GM18502 (cell line): ENCODE measurements around the gene SYTL3.

Source experiments
- ATAC-seq: cut with Tn5 transposase; IDR thresholded peaks from one replicate; pipeline ENCODE4 v1.9.1; 2021; ENCODE audit warnings: mild to moderate bottlenecking; ENCODE audit not compliant: unreplicated experiment, poor library complexity

SYTL3 gene

DNA sequence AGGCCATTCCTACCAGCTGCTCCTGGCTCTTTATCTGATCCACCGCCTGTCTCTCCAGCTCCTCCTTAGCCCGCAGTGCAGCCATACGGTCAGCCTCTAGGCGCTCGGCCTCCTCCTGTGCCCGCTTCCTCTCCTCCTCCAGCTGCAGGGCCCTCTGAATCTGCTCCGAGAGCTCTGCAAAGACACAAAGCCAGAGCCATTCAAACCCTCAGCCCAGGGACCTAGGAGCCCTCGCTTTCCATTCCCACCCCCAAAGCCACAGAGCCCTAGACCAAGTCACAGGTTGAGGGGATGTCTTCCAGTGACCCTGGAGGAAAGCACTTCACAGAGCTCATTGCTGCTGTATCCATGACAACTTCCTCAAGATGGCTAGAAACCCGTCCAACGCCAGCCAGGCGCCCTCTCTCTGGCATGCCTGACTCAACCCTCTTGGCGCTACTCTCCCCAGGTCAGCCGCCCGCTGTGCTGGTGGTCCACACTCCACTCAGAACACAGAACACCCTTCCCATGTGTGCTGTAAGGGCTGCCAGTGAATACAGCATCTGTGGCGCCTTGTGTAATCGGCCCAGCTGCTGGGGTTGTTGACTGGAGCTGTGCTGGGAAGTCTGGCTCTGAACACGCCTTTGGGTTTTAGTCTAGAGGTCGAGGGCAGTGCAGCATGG is 120.0 kb downstream of the SYTL3 start:
- no peak for ATAC-seq

DNA sequence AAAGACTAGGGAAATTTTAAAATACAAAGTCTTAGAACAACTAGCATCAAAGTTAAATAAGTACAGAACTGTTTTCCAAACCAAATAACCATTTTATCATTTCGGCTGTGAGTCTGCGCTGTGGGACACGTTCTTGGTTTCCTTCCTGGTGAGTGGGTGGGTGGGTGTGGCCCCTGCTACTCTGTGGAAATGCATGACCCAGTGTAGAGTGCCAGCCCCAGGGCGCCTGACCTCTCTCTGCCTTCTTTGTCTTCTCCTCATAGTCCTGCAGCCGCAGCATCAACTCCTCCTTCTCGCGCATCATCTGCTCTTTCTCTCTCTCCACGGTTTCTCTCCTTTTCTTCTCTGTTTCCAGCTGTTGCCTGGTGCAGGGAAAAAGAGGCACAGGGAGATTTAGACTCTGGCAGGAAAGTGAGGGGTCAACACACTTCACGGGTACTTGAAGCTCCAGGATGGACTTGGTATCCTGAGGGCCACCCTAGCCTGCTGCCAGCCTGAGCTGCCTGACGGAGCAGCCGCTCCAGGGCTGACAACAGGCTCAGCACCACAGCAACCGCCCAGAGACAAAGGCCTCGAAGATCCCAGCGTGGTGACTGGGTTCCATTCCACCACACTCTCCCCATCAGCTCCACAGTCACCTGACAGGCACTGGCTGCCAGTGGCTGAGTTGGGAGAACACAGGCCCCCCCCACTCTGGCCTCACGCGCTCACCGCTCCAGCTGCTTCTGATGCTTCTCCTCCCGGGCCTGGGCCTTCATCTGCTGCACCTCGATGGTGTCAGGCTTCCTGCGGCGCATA is 120.9 kb downstream of the SYTL3 start:
- ATAC-seq: no peak

DNA sequence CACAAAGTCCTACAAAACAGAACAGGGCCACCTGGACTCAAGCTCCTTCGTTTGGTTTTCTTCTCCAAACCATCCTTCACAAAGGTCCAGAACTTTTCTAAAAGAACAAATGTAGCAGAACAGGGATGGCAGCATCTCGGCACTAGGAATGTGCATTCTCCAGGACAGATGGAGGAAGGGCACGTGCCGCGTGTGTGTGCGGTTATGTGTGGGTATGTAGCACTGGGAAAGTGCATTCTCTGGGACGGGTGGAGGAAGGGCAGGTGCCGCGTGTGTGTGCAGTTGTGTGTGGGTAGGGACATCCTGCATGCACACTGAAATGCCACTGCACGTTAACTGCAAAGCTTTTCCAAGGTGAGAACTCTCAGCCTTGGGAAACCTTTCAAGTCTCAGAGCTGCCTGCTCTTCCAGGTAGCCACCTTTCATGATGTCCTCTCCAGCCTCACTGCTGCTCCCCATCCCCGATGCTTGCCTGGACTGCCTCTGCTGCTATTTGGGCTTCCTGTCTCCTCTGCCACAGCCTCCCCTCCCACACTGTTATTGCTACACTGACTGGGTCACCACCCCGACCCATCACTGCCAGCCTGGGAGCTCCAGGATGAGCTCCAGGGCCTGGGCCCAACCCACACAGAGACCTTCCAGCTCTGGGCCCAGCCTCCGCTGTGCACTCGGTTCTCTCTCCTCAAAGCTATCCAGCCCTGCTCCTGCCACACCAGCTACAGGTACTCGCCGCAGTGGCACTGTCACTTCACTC is 121.7 kb downstream of the SYTL3 start:
- ATAC-seq: no peak

DNA sequence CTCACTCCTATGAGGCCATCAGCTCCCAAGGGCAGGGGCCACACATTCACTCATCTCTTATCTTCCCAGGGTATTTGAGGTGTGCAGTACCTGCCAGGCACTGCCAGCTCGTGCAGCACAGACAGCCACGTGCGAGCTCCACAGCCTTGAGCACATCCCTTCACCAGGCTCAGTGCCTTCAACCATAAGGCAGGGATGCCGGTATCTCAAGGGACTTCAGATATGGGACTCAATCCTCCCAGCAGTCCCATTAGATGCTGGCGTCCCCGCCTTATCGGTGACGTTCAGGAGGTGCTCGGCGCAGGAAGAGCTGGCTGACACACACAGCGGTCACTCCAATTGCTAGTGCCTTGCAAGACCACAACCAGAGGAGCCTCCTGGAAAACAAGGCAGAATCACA is 122.3 kb downstream of the SYTL3 start:
- no peak for ATAC-seq

DNA sequence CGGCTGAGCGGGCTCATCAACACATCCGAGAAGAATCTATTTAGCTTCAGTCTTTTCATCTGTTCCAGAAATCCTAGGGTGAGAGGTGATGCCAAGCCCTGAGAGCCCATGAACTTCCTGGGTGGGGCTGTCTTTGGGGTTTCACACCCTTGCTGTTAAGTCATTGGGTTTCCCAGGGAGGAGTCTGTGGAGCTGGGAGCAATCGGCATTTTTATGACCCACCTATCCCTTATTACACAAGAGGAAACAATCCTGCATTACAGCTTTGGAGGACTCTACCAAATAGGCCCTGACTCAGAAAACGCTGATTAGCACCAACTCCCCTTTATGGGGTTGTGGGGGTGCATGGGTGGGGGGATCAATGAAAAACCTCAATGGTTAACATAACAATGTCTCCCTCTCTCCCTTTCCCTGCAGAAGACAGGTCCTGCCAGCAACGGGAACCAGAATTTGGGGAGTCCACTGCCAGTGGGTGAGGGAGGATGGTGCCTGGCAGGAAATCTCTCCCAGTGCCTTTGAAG is 123.1 kb downstream of the SYTL3 start:
- no peak for ATAC-seq

DNA sequence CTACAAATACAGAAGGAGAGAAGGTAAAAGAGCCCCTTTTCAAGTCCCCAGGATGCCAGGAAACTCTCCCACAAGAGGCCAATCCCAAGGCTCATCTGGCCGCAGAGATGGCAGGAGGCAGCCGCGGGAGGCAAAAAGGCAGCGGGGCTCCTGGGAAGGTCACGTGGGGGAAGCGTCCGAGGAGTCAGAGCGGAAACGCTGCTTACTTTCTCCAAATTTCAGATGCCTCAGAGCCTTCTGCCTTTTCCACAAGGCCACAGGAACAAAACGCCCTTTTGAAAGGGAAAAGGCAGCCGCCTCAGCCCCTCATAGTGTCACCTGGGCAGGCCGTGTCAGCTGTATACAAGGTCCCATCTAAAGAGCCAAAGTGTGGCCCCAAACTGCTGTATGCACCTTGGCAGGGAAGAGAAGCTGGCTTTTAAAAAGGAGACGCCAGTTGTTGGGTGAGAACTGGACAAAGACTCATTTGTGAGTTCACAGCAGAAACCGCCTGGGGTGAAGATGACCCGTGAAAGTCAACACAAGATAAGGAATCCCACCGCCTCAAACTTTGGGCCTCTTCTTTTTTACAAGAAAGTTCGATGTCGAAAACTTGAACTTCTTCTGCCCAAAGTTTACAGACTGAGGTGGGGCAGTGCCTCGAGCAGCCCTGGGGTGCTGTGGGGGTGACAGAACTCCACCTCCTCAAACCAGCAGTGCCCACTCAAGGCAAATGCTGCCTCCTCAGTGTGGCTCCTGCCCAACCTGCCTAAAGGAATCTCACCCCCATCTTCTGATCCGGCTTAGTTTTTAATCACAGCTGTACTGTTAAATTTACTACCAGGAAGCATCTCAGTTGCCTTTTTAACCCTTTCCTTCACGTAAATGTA is 124.0 kb downstream of the SYTL3 start:
- no peak for ATAC-seq

DNA sequence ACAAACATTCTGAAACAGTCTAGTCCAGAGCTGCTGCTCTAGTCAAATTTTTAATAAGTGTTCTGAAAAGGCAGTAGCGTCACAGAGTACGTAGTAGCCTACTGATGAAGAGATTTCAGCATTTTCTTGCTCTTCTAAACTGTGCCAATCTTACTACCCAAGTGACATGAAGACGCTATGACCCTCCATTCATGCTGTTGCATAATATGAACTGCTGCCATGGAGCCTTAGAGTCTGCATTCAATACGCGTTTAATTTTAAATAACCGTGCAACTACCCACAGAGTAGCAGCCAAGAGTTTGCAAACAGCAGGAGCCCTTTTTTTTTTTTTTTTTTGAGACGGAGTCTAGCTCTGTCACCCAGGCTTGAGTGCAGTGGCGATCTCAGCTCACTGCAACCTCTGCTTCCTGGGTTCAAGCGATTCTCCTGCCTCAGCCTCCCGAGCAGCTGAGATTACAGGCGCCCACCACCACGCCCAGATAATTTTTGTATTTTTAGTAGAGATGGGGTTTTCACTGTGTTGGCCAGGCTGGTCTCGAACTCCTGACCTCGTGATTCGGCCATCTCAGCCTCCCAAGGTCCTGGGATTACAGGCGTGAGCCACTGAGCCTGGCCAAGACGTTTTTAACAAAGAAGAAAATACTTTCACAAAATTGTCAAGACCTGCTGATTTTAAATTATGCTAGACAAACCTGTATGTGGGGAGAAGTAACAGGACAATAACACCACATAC is 125.0 kb downstream of the SYTL3 start:
- no peak for ATAC-seq

DNA sequence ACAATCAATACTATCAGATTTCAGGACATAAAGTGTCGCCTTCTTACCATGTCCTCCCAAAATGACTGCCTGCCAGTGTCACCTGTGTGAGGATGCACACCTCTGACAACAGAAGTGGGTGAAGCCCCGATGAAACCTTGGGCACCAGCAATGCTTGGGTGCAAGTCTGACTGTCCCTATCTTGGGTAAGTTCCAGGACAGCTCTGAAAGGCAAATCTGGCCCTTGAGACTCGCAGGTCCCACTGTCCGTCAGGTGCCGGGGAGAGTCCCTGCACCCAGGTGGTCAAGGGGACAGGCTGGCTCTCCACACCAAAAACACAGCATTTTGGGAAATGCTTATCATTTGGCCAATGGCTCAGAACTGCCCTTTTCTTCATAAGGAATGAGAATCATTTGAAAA is 126.0 kb downstream of the SYTL3 start:
- no peak for ATAC-seq

DNA sequence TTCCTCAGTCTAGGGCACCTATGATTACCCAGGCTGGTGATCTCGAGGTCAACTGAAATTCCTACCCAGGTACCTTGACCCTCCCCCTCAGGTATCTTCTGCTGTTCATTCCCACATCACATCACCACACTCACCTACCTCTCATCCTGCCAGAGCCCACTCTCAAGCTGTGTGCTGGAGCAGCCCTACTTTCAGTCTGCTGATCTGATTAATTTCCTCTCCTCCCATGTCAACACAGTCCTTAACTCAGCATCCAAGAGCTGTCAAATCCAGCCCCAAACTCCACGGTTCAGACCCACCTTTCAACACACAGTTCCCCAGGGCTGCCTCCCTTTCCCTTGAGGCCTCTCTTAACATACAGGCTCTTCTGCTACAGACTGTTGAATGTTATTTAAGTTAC is 126.9 kb downstream of the SYTL3 start:
- no peak for ATAC-seq

DNA sequence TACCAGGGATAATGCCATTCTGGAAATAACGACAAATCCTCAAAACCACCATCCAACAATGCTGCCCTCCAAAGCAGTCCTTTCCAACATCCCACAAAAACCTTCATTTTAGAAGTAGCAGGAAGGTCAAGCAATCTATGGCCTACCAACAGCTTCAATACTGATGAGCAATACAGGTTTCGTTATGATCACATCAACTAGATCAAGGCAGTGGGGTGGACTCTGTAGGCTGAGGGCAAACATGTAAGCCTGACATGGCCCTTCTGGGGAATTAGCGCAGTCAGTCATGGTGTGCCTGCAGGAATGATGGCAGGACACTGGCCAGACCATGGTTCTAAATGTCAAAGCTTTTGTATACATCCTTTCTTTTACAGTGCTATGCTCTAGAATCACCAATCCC is 127.7 kb downstream of the SYTL3 start:
- ATAC-seq: no peak

DNA sequence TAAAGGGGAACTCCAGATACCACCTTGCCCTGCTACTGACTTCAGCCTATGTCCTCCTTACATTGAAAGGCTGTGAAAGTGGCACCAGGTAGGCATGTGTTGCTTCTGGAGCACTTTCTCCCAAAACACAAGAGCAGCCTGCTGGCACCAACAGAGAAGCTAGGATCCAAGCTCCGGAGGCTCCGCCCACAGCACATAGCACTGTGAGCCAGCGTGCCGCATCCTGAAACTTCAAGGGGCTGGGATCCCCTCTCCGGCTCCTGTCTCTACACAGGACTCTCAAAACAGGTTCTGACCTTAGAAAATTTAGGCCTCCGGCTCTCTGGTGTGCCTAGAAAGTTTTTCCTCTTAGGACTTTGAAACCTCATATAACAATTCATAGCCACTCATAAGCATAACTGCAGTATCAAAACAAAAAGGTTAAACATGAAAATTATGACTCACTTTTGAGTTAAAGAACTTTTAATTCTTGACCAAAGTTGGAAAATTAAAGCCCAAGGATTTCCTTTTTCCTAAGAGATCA is 128.2 kb downstream of the SYTL3 start:
- ATAC-seq: no peak

DNA sequence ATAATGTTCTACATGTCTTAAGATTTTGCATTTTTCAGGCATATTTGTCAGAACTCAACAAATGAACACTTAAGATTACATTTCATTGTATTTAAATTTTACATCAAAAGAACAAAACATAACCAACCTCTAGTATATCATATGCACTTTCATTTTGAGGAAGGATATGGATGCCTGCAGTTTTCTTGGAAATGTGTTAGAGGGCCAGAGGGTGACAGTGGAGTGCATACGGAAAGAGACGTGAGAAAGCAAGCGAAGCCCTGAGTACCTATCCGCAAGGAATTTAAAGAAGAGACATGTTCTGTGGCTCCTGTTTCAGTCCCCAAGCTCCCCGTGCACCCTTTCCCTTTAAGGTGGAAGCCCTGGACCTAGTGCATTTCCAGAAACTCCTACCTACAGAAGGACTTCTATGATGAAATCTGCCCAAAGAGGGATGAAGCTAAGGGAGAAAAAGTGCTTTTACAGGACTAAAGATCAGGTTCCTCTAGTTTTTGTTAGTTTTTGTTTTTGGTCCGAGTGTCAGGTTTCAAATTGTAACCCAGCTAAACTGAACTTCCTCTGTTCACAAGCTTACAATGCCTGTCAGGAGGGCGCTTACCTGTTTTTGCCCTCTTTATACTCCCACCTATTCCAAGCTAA is 130.5 kb downstream of the SYTL3 start:
- no peak for ATAC-seq

DNA sequence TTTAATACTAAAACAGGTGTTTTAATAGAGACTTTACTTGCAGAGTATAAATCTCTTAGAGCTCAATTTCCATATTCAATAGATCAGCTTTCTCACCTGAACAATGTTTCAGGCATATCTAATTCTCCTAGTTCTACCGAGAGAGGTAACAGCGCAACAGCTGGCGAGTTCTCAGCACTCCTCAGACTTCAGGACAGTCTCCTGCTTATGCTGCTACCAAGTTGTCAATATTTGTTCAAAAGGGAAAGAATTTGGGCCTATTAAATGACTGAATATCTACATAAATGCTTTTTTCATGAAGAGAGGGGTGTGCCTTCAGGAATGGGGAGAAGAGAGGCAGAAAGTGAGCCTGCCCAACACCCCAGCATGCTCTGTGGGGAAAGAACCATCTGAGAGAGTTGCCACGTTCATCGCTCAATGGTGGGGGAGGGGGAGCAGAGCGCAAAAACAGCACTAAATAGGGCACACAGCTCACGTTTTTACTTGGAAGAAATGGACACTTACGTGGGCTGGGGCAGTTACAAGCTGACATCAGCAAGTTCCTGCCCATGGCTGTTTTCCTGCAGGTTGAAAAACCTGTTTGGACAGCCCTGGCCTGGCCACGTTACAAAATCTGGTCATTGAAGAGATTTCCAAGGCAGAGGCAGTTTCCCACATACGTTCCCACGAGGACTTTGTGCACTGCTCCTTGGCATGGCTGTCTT is 131.3 kb downstream of the SYTL3 start:
- ATAC-seq: no peak

DNA sequence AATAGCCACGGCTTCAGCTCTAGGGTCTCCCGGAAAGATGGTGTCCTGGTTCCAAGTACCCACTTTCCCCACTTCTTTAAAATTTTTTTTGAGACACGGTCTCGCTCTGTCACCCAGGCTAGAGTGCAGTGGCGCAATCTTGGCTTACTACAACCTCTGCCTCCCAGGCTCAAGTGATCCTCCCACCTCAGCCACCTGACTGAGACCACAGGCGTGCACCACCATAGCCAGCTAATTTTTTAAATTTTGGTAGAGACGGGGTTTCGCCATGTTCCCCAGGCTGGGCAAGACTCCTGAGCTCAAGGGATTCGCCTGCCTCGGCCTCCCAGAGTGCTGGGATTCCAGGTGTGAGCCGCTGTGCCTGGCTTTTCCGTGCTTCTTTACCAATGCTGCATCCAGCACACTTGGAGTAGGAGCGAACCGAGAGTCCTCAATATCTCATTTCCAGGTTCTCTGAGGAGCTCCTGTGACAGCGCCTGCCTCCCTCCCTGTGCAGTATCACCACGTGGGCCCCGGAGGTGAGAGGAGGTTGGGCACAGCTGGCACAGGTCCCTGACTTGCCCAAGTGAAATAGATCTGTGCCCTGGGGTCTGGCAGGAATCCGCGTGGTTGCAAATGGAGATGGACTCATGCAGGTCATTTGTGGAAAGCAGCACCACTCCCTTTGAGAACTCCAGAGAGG is 132.0 kb downstream of the SYTL3 start:
- no peak for ATAC-seq

DNA sequence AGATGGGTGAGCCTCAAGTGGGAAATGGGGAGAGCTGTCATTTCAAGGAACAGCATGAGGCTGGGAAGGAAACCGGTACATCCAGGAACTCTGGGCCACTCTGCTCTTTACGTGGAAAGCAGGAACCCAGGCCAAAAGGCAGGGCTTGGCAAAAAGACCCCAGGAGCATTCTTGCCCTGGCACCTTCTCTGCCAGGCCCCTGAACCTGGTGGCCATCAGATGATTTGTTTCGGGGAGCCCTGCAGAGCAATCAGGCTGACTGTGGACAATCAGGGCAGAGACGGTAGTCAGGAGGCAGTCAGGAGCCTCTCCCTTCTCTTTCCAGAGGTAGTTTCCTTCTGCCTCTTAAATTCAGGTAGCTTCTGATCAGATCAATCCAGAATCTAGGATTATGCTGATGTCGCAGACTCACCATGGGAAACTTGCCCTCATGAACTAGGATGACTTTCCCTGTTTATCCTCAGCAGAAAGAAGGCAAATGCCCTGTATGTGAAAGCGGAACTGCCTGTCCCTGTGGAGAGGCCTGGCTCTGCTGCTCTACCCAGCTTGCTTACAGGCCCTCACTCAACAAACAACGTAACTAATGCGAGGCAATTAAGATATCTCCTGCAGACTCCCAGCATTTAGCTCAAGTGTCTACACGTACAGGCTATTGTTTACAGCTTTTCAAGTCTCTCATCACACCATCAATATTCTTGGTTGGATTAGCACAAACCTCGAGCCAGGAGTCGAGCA is 132.7 kb downstream of the SYTL3 start:
- ATAC-seq: no peak

DNA sequence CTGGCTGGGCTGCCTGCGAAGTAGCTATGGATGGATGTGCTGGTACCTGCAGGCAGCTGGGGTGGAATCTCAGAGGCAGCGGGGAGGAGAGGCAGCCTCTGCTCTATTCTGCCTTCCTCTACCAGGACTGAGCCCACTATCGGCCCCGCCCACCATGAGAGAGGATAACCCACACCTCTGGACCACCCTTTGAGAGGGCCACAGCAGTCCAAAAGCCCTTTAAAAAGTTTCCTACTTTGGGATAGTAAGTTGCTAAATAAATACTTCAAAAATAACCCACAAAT is 133.3 kb downstream of the SYTL3 start:
- no peak for ATAC-seq

DNA sequence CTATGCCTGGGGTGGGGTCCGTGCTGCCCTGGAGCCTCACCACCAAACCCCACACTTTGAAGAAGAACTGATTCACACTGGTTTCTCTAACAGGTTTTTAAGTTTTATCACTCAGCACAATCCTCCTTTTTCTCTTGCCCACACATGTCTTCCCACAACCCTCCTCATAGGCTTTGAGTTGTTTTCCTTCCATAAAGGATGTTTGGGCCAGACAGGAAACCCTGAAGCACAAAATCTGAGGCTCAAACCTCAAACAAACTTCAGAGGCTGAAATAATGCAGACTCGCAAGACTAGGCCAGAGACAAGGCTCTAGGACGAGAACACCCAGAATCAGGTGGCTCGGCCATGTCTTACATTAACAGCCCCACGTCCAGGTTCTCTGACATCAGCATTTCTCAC is 134.0 kb downstream of the SYTL3 start:
- ATAC-seq: no peak
